Pancreas (tissue), 10 donors: Measurements from ENCODE around the gene MEF2C. TPM values are rescaled to one million over a fixed set of nuclear protein-coding genes. Genes with fewer than 3 reads are reported as not detected.

Source experiments
- ATAC-seq, 4 donors: fragments of 200-7000 bp; cut with Tn5 transposase; one replicate each; pipeline versions ENCODE4 v1.8.0 to v1.9.1; 2020; ENCODE audit warnings: mild to moderate bottlenecking in 4 of 4, moderate library complexity in 4 of 4
- DNase-seq, 6 donors: peaks; one replicate each; pipeline ENCODE4 v3.0.0-alpha.2; 2020
- FAIRE-seq: peaks from 2 replicates; lab custom pipeline; 2012; peaks lifted over from hg19 to GRCh38; lab: Jason Lieb, UNC
- H3K27ac ChIP-seq, 4 donors: fragments of 200-600 bp; sonication (generic); 1 replicate in 3 of 4; 2 replicates in 1 of 4; pipeline versions ENCODE4 v1.5.0 to v1.8.0; 2020
- H3K27me3 ChIP-seq, 4 donors: fragments of 200-600 bp; one replicate each; pipeline ENCODE4 v1.8.0; 2021
- H3K36me3 ChIP-seq, 3 donors: fragments of 200-600 bp; sonication (generic) in 1 of 3; one replicate each; pipeline versions ENCODE4 v1.5.0 to v1.8.0; 2020 to 2021
- H3K4me1 ChIP-seq, 3 donors: fragments of 200-600 bp; one replicate each; pipeline ENCODE4 v1.8.0; 2021
- H3K4me3 ChIP-seq, 4 donors: fragments of 200-600 bp; sonication (generic) in 2 of 4; one replicate each; pipeline versions ENCODE4 v1.5.0 to v1.8.0; 2020 to 2021
- H3K9me3 ChIP-seq, 4 donors: fragments of 200-600 bp; one replicate each; pipeline ENCODE4 v1.8.0; 2021
- CTCF ChIP-seq, 4 donors: fragments of 200-600 bp; sonication (generic) in 3 of 4; IDR thresholded peaks; one replicate each; pipeline versions ENCODE4 v1.5.0 to v1.8.0; 2021; ENCODE audit warnings: antibody characterized with exemption in 4 of 4
- WGBS, 2 donors: extraction: QIAGEN DNeasy Blood & Tissue Kit; methylation state at CpG; one replicate each; pipeline ENCODE4 v1.1.7; 2013; 5-methylcytosine and 5-hydroxymethylcytosine counted together
- intact Hi-C, 3 donors: fragments of 100-400 bp; cut with DNase I; formaldehyde crosslinking; loops; one replicate each; pipeline versions ENCODE4 v1.11.1 to v1.14.2; 2022
- polyA plus RNA-seq, 2 donors: library from polyadenylated mRNA; stranded (reverse); fragments of 200-250 nt; gene quantifications; one replicate each; pipeline ENCODE4 v1.2.3, GENCODE V29; 2013
- total RNA-seq, 6 donors: library from RNA; stranded (reverse); fragmentation: NEBNext Ultra II Directional in 4 of 6; extraction: Animal tissue kit (Norgen Biotek cat#: 25700) in 4 of 6; gene quantifications; one replicate each; pipeline versions ENCODE4 v1.2.1 to v1.2.4, GENCODE V29; 2021 to 2023
- donor health status: healthy with polysubstance abuse.
- donor health status: DM: no; HTN: no; CAD: no; lungs with moderate emphysema.
- donor health status: DM: no; HTN: no; CAD: no.
- donor health status: control.
- donor health status: control.
- donor health status: Bipolar disorder and iron deficiency.
- donor health status: DM: yes; HTN: yes; CAD: no.
- donor health status: DM: no; HTN: no; CAD: no.
- donor health status: DM: no; HTN: no; CAD: no.
- donor health status: DM: yes; HTN: yes; CAD: no.

MEF2C gene
- total and polyA plus RNA-seq, 8 donors, result 1.5 to 19.9 (median 4.8) TPM

GRCh38 chr5:88854769-88855168 lies 28.2 kb downstream of the MEF2C start:
- H3K9me3 ChIP-seq, result no peaks in the 10 kb centered on the region
- TF ChIP-seq CTCF (IDR thresholded peaks at IDR 0.05), result no peak
- H3K27me3 ChIP-seq, result no peaks in the 10 kb centered on the region
- H3K4me1 ChIP-seq, result no peaks in the 10 kb centered on the region
- H3K4me3 ChIP-seq, result no peak overlapping the region
- FAIRE-seq (no peak), ATAC-seq (no peak), DNase-seq (no peak)
- 80 to 86% methylated on average over 2 of the region's 2 CpGs for WGBS, 2 donors
- H3K36me3 ChIP-seq, result no peaks in the 10 kb centered on the region
- no peak overlapping the region for H3K27ac ChIP-seq
- intact Hi-C loops, result no loop called here

- H3K27ac ChIP-seq, result no peak overlapping the region
- no peak for FAIRE-seq
Observed at GRCh38 chr5:88847420-88847819, 35.6 kb downstream of the MEF2C start.

GRCh38 chr5:88846434-88846833 lies 36.5 kb downstream of the MEF2C start:
- Histone ChIP-seq H3K9me3 (no peaks in the 10 kb centered on the region), H3K4me1 (peaks cover 0 to 3% (median 3%) of the 10 kb centered on the region in 3 donors), H3K4me3 (no peak overlapping the region), H3K27ac (no peak overlapping the region), H3K36me3 (no peaks in the 10 kb centered on the region), H3K27me3 (no peaks in the 10 kb centered on the region)
- intact Hi-C loops, result no loop called here
- WGBS, 2 donors, result 79 to 85% methylated on average over 1 of the region's 1 CpG
- FAIRE-seq (no peak), DNase-seq (no peak), ATAC-seq (no peak)
- TF ChIP-seq CTCF (IDR thresholded peaks at IDR 0.05), result no peak

More at GRCh38 chr5:88847420-88847819, 35.6 kb downstream of the MEF2C start:
- Histone ChIP-seq H3K9me3 (no peaks in the 10 kb centered on the region), H3K4me3 (no peak overlapping the region), H3K27me3 (no peaks in the 10 kb centered on the region), H3K4me1 (peaks cover 0 to 3% (median 3%) of the 10 kb centered on the region in 3 donors), H3K36me3 (no peaks in the 10 kb centered on the region)
- DNase-seq (no peak), ATAC-seq (peak in 1 of 4 donors; percentile 36)
- intact Hi-C loops, result no loop called here
- 14 to 16% methylated on average over 1 of the region's 1 CpG for WGBS, 2 donors
- TF ChIP-seq CTCF (IDR thresholded peaks at IDR 0.05), result no peak

DNA sequence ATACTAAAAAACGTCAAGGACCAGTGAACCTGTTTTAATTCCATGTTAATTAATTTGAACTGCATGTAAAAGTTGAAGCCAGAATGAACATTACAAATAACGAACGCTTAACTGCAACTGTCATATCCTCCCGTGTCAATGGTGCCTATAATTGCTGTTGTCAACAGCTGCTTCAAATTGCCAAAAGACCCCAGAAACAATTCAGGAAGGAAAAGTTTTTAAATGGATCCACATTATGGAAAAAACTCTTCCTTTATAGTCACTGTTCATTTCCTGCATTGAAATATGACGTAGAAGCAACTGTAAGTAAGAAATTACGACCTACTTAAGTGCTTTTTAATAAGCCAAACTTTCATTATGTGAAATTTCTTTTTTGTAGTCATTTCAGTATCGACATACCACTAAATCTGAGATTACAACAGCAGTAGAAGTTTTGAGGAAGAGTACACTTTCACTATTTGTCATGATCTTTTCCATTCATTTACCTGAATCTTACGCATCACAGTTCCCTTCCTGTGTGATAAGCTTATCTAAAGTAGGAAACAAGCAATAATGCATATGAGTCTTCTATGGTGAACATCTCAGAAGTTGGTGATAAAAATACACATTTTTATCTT lies 37.8 kb downstream of the MEF2C start:
- no peak for DNase-seq
- intact Hi-C loops, result no loop called here
- Histone ChIP-seq H3K27me3 (no peaks in the 10 kb centered on the region), H3K27ac (no peak overlapping the region), H3K9me3 (no peaks in the 10 kb centered on the region), H3K4me3 (no peak overlapping the region), H3K4me1 (peaks cover 0 to 3% (median 3%) of the 10 kb centered on the region in 3 donors), H3K36me3 (no peaks in the 10 kb centered on the region)
- 68 to 75% methylated on average over 8 of the region's 8 CpGs for WGBS, 2 donors
- no peak for ATAC-seq
- TF ChIP-seq CTCF (IDR thresholded peaks at IDR 0.05), result no peak
- no peak for FAIRE-seq

DNA sequence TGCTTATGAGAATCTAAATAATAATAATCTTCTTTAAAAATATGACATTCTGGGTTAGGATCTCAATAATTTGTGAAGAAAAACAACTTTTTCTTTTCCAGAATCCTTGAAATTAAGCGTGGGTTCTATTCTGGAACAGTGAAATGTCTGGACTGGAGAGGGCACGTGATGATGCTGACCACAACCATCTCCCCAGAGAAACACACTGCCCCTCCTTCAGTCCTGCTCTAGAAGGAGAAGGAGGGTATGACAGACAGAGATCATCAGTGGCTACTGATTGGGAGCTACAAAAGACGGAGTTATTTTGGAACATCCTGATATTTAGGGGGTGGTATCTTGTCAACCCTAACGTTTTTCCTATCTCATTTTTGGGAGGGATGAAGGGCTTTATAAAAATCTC lies 40.2 kb downstream of the MEF2C start:
- no peak for ATAC-seq
- intact Hi-C loops, result no loop called here
- DNase-seq, result no peak

More for the DNA sequence above, 40.2 kb downstream of the MEF2C start:
- no peak for TF ChIP-seq CTCF (IDR thresholded peaks at IDR 0.05)
- no peak overlapping the region for H3K4me3 ChIP-seq
- no peaks in the 10 kb centered on the region for H3K27me3 ChIP-seq
- H3K4me1 ChIP-seq, result peaks cover 0 to 3% (median 3%) of the 10 kb centered on the region in 3 donors
- FAIRE-seq, result no peak
- no peaks in the 10 kb centered on the region for H3K9me3 ChIP-seq
- no peak overlapping the region for H3K27ac ChIP-seq
- H3K36me3 ChIP-seq, result no peaks in the 10 kb centered on the region
- 66 to 70% methylated on average over 4 of the region's 4 CpGs for WGBS, 2 donors
